GM12801 (cell line): ENCODE measurements around the gene UBAP1L.

Experiments used
- TF ChIP-seq, protein P1 (sequence below): IDR thresholded peaks from one replicate; pipeline ENCODE4 v1.5.1; 2011; ENCODE audit warnings: control low read depth; ENCODE audit not compliant: insufficient read length; ENCODE audit errors: extremely low read depth

UBAP1L gene

DNA sequence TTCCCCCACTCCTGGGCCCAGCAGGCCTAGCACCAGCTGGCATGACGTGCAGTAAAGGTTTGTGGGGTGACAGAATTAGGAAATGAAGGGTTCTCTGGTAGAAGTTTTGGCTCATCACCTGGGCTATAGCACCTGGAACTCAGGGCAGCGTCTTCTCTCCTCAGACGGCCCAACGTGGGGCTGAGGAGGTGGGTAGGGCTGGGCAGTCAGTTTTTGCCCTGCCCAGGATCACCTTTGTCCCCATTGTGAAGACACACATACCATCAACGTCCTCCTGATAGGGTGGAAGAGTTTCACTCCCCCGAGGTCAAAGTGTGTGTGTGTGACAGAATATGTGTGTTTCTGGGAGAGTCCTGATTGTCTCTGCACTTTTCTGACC lies 26.4 kb downstream of the UBAP1L start:
- TF ChIP-seq, protein P1, sequence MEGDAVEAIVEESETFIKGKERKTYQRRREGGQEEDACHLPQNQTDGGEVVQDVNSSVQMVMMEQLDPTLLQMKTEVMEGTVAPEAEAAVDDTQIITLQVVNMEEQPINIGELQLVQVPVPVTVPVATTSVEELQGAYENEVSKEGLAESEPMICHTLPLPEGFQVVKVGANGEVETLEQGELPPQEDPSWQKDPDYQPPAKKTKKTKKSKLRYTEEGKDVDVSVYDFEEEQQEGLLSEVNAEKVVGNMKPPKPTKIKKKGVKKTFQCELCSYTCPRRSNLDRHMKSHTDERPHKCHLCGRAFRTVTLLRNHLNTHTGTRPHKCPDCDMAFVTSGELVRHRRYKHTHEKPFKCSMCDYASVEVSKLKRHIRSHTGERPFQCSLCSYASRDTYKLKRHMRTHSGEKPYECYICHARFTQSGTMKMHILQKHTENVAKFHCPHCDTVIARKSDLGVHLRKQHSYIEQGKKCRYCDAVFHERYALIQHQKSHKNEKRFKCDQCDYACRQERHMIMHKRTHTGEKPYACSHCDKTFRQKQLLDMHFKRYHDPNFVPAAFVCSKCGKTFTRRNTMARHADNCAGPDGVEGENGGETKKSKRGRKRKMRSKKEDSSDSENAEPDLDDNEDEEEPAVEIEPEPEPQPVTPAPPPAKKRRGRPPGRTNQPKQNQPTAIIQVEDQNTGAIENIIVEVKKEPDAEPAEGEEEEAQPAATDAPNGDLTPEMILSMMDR: no peak

DNA sequence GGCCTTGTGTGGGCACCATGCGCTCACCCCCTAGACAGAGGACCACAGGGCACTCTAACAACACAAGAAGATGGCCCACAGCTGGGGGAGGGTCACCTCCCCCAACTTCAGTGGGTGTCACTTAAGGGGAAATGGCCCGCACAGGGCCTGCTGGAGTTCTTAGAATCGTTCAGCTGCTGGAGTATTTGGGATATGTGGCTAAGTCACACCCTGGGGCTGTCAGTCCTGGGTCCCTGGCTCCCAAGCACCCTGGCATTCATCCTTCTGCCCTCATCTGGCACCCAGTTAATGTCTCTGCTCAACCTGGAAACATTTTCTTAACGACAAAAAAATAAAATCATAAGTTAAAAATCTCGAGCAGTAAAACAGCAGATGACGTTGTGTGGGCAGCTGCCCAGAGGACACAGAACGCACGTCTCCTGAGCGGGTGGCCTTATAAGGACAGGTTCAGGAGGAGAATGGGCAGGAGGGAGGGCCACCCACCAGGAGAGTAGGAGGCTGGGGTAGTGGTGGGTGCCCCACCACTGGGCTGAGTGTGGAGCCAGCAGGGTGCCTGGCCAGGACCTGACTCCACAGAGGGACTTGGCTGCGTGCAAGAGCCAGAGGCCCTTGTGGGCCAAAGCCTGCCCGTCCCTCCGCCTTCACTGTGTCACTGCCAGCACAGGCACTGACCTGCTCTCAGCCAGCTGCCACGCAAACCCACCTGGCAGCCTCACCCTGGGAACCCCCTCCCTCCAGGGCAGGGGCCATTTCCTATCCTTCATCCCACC lies 26.9 kb downstream of the UBAP1L start:
- TF ChIP-seq, protein P1: no peak

DNA sequence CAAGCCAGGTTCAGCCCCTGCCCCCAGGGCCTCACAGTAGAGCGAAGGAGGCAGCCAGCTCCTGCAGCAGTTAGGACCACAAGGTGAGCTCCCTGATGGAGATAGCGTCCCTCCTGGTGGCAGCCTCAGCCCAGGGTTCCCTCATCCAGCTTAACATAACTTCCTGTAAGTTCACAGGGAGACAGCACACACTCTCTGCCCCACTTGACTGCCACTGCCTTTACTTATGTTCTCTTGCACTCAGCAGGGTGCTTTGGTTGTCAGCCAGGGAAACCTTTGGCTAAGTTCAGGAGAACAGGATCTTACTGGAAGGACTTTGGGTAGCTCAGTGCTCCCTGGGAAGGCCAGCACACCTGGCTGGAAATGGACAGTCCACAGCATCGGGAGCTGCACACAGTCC lies 27.6 kb downstream of the UBAP1L start:
- TF ChIP-seq, protein P1: no peak

DNA sequence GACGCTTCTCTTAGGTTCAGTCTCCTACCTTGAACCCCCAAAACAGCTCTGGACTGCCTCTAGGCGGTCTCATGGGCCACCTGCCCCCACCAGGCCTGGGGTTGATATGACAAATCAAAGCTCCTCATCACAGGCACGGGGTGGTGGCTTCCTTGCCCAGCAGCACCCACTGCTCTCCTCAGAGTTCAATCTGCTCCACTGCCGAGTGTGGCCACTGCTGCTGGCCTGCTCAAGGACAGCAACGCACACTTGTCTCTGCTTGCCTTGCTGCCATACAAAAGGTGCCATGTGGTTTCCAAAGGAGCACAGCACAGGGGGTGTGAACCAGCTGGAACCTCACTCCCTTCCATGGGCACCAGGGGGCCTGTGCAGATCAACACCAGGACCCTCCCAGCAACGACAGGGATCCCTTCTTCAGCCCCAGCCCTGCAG lies 28.3 kb downstream of the UBAP1L start:
- TF ChIP-seq, protein P1: no peak

DNA sequence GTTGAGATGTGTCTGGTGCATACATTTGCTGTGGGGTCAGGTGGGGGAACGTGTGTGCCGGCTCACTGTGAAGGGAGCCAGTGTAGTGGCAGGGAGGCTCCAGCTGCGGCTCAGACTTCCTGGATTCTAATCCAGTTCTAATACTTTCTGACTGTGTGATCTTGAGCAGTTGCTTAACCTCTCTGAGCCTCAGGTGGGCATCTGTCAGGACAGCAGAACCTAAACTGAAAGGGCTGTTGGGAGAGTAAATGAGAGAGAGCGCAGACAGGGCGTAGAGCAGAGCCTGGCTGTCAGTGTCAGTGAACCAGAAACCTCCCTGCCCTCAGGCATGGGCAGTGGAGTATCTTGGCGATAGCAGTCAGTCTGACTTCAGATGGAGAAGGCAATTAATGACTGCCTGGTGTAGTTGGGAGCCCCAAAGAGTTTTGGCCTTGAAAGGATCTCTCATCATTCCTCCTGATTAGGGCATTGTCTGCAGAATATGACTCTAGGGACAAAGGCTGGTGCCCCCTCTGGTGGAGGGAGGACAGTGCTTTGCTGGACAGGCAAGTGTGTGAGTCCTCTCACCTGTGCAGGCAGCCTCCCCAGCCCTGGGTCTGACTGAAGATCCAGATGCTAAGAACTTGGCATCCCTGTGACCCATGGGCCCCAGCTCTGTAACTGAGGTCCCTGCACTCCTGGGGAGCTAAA lies 28.9 kb downstream of the UBAP1L start:
- TF ChIP-seq, protein P1: no peak

DNA sequence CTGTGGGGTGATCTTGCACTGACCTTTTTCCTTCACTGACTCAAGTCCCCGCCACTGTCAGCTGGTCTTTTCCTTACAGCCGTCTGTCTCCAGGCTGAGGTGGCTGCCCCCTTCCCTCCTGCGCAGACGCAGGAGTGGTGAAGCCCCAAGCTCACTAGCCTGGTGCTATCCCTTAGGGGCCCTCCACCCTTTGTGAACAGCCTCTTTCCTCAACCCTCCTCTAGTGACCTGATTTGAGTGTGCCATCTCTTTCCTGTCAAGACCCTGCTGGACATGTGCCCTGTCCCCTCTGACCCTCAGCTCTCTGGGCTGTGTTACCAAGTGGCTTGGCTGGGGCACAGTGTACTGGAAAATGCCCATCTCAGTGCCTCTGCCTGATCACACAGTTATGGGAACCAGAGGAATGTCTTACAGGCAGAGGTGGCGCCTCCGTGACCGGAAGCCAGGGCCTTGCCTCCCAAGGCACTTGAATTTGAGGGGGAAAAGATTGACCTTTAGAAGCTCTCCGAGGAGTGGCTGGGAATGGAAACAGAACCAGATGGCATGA lies 29.7 kb downstream of the UBAP1L start:
- TF ChIP-seq, protein P1: no peak

DNA sequence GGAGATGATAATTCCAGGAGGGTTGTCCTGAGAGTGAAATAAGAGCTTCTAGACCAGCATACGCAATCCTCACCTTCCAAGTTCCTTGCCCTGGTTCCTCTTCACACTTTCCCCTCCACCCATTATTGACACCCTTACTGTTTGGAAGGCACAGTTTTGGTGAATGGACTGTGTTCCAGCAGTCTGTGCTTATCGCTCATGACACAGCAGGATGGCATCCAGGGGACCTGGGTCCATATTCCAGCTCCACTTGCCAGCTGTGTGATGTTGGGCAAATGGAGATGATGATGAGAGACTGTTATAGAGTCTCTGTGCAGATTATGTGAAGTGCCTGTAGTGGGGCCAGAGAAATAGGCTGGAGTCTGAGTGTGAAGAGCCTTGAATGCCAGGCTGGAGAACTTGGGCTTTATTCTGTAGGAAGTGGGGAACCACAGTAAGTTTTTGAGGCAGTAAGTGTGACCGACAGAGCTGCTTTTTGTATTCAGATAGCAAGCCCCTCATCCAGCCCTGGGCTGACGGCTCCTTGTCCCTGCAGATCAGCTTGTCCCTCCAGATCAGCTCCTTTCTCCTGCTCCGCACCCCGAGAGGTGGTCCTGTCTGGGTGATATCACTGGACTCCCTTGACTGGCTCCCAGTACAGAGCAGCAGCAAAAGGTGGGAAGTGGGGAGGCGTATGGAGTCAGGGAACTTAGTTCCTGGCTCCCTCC lies 30.3 kb downstream of the UBAP1L start:
- TF ChIP-seq, protein P1: no peak
